ENCODE results near the gene TIE1.

GRCh38 chr1:43365678-43366077, 64.9 kb downstream of the TIE1 start:
- no peak for TF ChIP-seq EZH2phosphoT487 (IDR thresholded peaks at IDR 0.05; ENCODE audit: insufficient read depth, low read depth)
- TF ChIP-seq EZH2 (IDR thresholded peaks at IDR 0.05; ENCODE audit: insufficient read depth, poor library complexity, severe bottlenecking) = no peak
